Stimulated activated effector memory CD8-positive, alpha-beta T cell treated with anti-CD3 and anti-CD28 coated beads, Interleukin-12 subunit alpha, Interleukin-12 subunit beta, amount 100 ng/mL, for 72 hours (primary cell): ENCODE data around the gene AXIN1.
"Not testable (repeated sequence)": the region's sequence is repeated elsewhere in the genome, so short reads cannot be mapped to it uniquely, and the experiment has no call there.

Source experiments
- ATAC-seq: fragments of 150-1000 bp; cut with Tn5 transposase; 2 replicates; pipeline ENCODE4 v1.10.0; 2021
- DNase-seq, 2 donors: peaks; one replicate each; pipeline ENCODE4 v3.0.0; 2021 to 2022; ENCODE audit warnings: low spot score in 2 of 2
- H3K27ac Mint-ChIP-seq: one replicate; pipeline ENCODE4 v1.8.0; 2022; ENCODE audit warnings: mild to moderate bottlenecking, mixed read lengths
- H3K36me3 Mint-ChIP-seq: one replicate; pipeline ENCODE4 v1.8.0; 2022; ENCODE audit warnings: mild to moderate bottlenecking, mixed read lengths
- H3K4me1 Mint-ChIP-seq: one replicate; pipeline ENCODE4 v1.8.0; 2022; ENCODE audit warnings: mixed read lengths
- H3K4me3 Mint-ChIP-seq: one replicate; pipeline ENCODE4 v1.8.0; 2022; ENCODE audit warnings: mild to moderate bottlenecking, mixed read lengths
- H3K9me3 Mint-ChIP-seq: one replicate; pipeline ENCODE4 v1.8.0; 2022; ENCODE audit warnings: mixed read lengths

Gene AXIN1

DNA sequence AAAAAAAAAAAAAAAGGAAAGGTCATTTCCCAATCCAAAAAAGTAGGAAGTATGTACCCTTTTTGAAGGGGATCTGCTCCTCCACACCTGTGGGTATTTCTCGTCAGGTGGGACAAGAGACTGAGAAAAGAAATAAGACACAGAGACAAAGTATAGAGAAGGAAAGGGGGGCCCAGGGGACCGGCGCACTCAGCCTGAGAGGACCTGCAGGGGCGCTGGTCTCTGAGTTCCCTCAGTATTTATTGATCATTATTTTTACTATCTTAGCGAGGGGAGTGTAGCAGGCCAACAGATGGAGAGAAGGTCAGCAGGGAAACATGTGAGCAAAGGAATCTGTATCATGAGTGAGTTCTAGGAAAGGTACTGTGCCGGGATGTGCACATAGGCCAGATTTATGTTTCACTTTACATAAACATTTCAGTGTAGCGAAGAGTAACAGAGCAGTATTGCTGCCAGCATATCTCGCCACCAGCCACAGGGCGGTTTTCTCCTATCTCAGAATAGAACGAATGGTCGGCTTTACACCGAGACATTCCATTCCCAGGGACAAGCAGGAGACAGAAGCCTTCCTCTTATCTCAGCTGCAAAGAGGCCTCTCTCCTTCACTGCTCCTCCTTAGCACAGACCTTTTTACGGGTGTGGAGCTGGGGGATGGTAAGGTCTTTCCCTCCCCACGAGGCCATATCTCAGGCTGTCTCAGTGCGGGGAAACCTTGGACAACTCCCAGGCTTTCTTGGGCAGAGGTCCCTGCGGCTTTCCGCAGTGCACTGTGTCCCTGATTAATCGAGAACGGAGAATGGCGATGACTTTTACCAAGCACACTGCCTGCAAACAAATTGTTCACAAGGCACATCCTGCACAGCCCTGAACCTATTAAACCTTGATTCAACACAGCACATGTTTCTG lies 35.5 kb upstream of the AXIN1 start:
- not testable (repeated sequence) for H3K9me3 Mint-ChIP-seq, H3K4me3 Mint-ChIP-seq, H3K36me3 Mint-ChIP-seq, H3K27ac Mint-ChIP-seq, ATAC-seq, DNase-seq
- peaks cover 21% of the 10 kb centered on the region for H3K4me1 Mint-ChIP-seq

GRCh38 chr16:386641-387156 lies 34.2 kb upstream of the AXIN1 start:
- H3K4me3 Mint-ChIP-seq, result no peak overlapping the region
- H3K4me1 Mint-ChIP-seq, result peaks cover 12% of the 10 kb centered on the region
- no peak overlapping the region for H3K27ac Mint-ChIP-seq
- DNase-seq (no peak), ATAC-seq (no peak)
- H3K36me3 Mint-ChIP-seq, result peaks cover under 1% of the 10 kb centered on the region
- H3K9me3 Mint-ChIP-seq, result no peaks in the 10 kb centered on the region

- Mint-ChIP-seq H3K9me3 (no peaks in the 10 kb centered on the region), H3K4me1 (peaks cover 18% of the 10 kb centered on the region), H3K27ac (peak overlapping the region; percentile 26), H3K36me3 (no peaks in the 10 kb centered on the region), H3K4me3 (peak overlapping the region; percentile 60)
- DNase-seq (peak in 1 of 2 donors; percentile 79), ATAC-seq (peak; percentile 71)
These were observed 31.0 kb upstream of the AXIN1 start for GRCh38 chr16:383326-384051.

GRCh38 chr16:381789-382717 lies 29.5 kb upstream of the AXIN1 start, which contains the start of gene PGAP6:
TSS of gene PGAP6 (minus strand) at chr16:381978. CDS start at chr16:381821, 157 bp downstream.
- Mint-ChIP-seq H3K9me3 (no peaks in the 10 kb centered on the region), H3K36me3 (no peaks in the 10 kb centered on the region), H3K4me3 (peak within 1 kb of the TSS; percentile 60), H3K4me1 (peaks cover 18% of the 10 kb centered on the region), H3K27ac (peak within 1 kb of the TSS; percentile 26)
- ATAC-seq (peak; percentile 73), DNase-seq (peak; percentile 51 to 79)

- peak overlapping the region; percentile 60 for H3K4me3 Mint-ChIP-seq
- H3K36me3 Mint-ChIP-seq, result no peaks in the 10 kb centered on the region
- ATAC-seq (peak; percentile 69), DNase-seq (no peak)
- H3K9me3 Mint-ChIP-seq, result no peaks in the 10 kb centered on the region
- peaks cover 18% of the 10 kb centered on the region for H3K4me1 Mint-ChIP-seq
- no peak overlapping the region for H3K27ac Mint-ChIP-seq
These were observed 28.7 kb upstream of the AXIN1 start for GRCh38 chr16:381012-381788.

GRCh38 chr16:380762-381011 lies 28.2 kb upstream of the AXIN1 start:
- H3K4me3 Mint-ChIP-seq, result peak overlapping the region; percentile 60
- H3K36me3 Mint-ChIP-seq, result no peaks in the 10 kb centered on the region
- DNase-seq (no peak), ATAC-seq (no peak)
- peaks cover 18% of the 10 kb centered on the region for H3K4me1 Mint-ChIP-seq
- no peak overlapping the region for H3K27ac Mint-ChIP-seq
- no peaks in the 10 kb centered on the region for H3K9me3 Mint-ChIP-seq

GRCh38 chr16:379961-380761 lies 27.6 kb upstream of the AXIN1 start:
- H3K36me3 Mint-ChIP-seq, result peaks cover 2% of the 10 kb centered on the region
- DNase-seq (no peak), ATAC-seq (no peak)
- H3K4me1 Mint-ChIP-seq, result peaks cover 18% of the 10 kb centered on the region
- no peaks in the 10 kb centered on the region for H3K9me3 Mint-ChIP-seq
- H3K27ac Mint-ChIP-seq, result peak overlapping the region; percentile 82
- peak overlapping the region; percentile 60 for H3K4me3 Mint-ChIP-seq

- Mint-ChIP-seq H3K36me3 (peaks cover 6% of the 10 kb centered on the region), H3K4me3 (peak overlapping the region; percentile 60), H3K4me1 (peaks cover 18% of the 10 kb centered on the region), H3K27ac (peak overlapping the region; percentile 82), H3K9me3 (no peaks in the 10 kb centered on the region)
- DNase-seq, result no peak
- ATAC-seq, result no peak
These were observed 26.8 kb upstream of the AXIN1 start for GRCh38 chr16:379183-379960.

DNA sequence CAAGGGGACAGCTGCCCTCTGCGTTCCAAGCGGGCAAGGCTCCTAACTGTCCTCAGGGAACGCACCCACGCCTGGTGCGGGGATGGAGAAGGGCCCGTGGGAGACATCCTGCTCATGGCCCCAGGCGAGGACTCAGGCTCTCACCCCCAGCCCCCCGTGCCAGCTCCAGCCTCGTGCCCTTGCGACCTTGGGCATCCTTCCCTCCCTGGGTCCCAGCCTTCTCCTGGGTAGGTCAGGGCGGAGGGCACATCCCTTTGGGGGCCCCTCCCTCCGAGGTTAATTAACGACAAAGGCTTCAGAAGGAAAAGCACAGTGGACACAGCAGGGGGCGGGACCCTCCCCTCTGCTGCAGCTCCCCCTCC lies 26.3 kb upstream of the AXIN1 start:
- no peak for DNase-seq
- Mint-ChIP-seq H3K36me3 (peaks cover 6% of the 10 kb centered on the region), H3K27ac (peak overlapping the region; percentile 32), H3K4me3 (no peak overlapping the region), H3K4me1 (peaks cover 18% of the 10 kb centered on the region), H3K9me3 (no peaks in the 10 kb centered on the region)
- ATAC-seq, result no peak

DNA sequence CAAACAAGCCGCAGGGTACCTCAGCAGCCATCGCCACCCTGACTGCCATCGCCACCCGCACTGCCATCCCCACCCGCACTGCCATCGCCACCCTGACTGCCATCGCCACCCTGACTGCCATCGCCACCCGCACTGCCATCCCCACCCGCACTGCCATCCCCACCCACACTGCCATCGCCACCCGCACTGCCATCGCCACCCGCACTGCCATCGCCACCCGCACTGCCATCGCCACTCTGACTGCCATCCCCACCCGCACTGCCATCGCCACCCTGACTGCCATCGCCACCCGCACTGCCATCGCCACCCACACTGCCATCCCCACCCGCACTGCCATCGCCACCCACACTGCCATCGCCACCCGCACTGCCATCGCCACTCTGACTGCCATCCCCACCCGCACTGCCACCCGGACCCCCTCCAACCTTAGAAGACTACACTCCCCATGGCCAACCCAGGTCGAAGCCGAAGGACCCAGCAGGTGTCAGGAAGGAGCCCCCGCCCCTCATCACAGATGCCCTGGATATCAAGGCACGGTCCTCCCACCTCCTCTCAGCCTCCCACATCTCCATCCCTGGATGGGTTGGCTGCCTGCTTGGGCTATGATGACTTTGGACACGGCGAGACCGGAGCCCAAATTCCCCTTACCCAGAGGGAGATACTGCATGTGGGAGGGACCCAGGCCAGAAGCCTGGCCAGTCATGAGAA lies 25.7 kb upstream of the AXIN1 start:
- not testable (repeated sequence) for H3K4me3 Mint-ChIP-seq, H3K36me3 Mint-ChIP-seq, ATAC-seq, DNase-seq, H3K9me3 Mint-ChIP-seq
- Mint-ChIP-seq H3K27ac (peak overlapping the region; percentile 32), H3K4me1 (peaks cover 14% of the 10 kb centered on the region)

DNA sequence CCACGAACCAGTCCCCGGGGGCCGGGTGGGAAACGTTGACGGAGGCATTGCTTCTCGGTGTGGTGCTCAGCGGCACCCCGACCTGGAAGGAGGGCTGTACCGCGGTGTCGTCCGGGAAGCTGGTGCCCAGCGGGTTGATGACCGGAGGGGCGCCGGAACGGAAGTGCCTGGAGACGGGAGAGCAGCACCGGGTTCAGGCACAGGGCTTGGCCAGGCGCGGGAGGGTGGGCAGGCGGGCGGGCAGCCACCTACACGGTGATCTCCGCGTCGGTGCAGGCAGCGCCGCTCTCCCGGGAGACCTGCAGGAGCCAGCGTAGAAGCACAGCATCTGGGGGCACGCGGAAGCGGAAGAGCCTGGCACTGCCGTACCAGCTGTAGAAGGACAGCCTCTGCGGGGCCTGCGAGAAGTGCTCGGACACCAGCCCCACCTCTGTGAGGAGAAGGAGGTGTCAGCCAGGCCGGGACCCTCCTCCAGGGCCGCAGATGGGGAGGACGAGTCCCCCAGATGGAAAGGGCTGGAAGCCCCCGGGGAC lies 25.0 kb upstream of the AXIN1 start:
- no peak overlapping the region for H3K27ac Mint-ChIP-seq
- ATAC-seq, result no peak
- peaks cover 7% of the 10 kb centered on the region for H3K4me1 Mint-ChIP-seq
- peaks cover 6% of the 10 kb centered on the region for H3K36me3 Mint-ChIP-seq
- no peaks in the 10 kb centered on the region for H3K9me3 Mint-ChIP-seq
- H3K4me3 Mint-ChIP-seq, result no peak overlapping the region
- no peak for DNase-seq

DNA sequence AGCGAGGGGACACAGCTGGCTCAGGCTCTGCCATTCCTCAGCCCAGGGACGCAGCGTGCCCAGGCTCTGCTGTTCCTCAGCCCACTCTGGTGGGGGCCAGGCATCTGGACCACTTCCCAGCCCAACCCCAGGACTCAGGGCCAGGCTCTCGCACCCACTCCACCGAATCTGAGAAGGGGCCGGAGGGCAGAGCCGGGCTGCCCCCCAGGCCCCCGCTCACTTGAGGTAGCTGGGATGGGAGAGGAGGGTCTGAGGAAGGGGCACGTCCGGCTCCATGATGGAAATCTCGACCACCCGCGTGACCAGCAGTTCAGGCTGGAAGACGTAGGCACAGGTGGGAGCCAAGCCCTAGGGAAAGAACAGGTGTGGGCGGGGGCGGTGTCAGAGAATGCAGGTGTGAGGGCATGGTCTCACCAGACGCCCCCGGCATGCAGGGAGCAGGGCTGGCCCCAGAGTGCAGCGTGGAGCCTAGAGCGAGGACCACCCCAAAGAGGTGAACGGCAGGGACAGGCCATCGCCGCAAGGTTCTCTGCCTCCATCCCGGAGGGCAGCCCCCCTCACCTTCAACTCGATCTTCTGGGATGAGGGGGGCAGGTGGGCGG lies 24.4 kb upstream of the AXIN1 start:
- ATAC-seq (no peak), DNase-seq (no peak)
- H3K4me3 Mint-ChIP-seq, result no peak overlapping the region
- H3K27ac Mint-ChIP-seq, result no peak overlapping the region
- H3K9me3 Mint-ChIP-seq, result no peaks in the 10 kb centered on the region
- peaks cover 10% of the 10 kb centered on the region for H3K4me1 Mint-ChIP-seq
- H3K36me3 Mint-ChIP-seq, result peaks cover 6% of the 10 kb centered on the region
